IMR-90 (cell line): ENCODE data around the gene CKS1B. TPM values are rescaled to one million over a fixed set of nuclear protein-coding genes. Genes with fewer than 3 reads are reported as not detected.
"Not testable (repeated sequence)": the region's sequence is repeated elsewhere in the genome, so short reads cannot be mapped to it uniquely, and the experiment has no call there.

ENCODE experiments used
- ATAC-seq: fragments of 200-7000 bp; cut with Tn5 transposase; 2 replicates; pipeline ENCODE4 v1.9.1; 2020; ENCODE audit warnings: low read depth, mild to moderate bottlenecking, moderate library complexity
- BruUV-seq: library from RNA; stranded (reverse); fragments of 400-500 nt; replicated peaks from 2 replicates; lab custom pipeline; 2021; lab: Mats Ljungman, UMichigan
- CTCF ChIA-PET: fragments of 300-600 bp; formaldehyde crosslinking; extraction: SDS; loops from one replicate; lab custom pipeline; 2021; ENCODE audit warnings: antibody characterized with exemption; lab: Yijun Ruan, JAX
- POLR2A ChIA-PET: fragments of 300-600 bp; sonication (Branson Sonifier 250); formaldehyde crosslinking; loops from one replicate; lab custom pipeline; 2022; ENCODE audit warnings: antibody characterized with exemption; ENCODE audit not compliant: unreplicated experiment; lab: Charles Lee
- DNase-seq: peaks from one replicate; pipeline ENCODE4 v3.0.0; 2013
- H2AFZ ChIP-seq: replicated peaks from 2 replicates; pipeline ENCODE3; 2013; ENCODE audit warnings: low read length, mild to moderate bottlenecking; ENCODE audit not compliant: poor library complexity
- H2AK5ac ChIP-seq: 2 replicates; pipeline ENCODE4 v1.6.1; 2013; ENCODE audit warnings: low read depth, low read length, inconsistent platforms
- H2AK9ac ChIP-seq: replicated peaks from 2 replicates; pipeline ENCODE3; 2013; ENCODE audit warnings: mild to moderate bottlenecking, low read depth, low read length, moderate library complexity; ENCODE audit not compliant: poor library complexity
- H2BK120ac ChIP-seq: 2 replicates; pipeline ENCODE4 v1.6.1; 2013; ENCODE audit warnings: low read depth, low read length, inconsistent platforms
- H2BK15ac ChIP-seq: 3 replicates; pipeline ENCODE4 v1.6.1; 2013; ENCODE audit warnings: low read depth, low read length, inconsistent platforms
- H2BK20ac ChIP-seq: 2 replicates; pipeline ENCODE4 v1.6.1; 2013; ENCODE audit warnings: low read depth, mild to moderate bottlenecking, inconsistent platforms, low read length, moderate library complexity
- H2BK5ac ChIP-seq: 2 replicates; pipeline ENCODE4 v1.6.1; 2013; ENCODE audit warnings: mild to moderate bottlenecking, low read depth, low read length, inconsistent platforms; ENCODE audit not compliant: poor library complexity, severe bottlenecking
- H3K14ac ChIP-seq: replicated peaks from 2 replicates; pipeline ENCODE4 v1.6.1; 2013; ENCODE audit warnings: low read depth, low read length, inconsistent platforms
- H3K18ac ChIP-seq: 2 replicates; pipeline ENCODE4 v1.6.1; 2013; ENCODE audit warnings: low read depth, low read length, control low read depth
- H3K23ac ChIP-seq: 2 replicates; pipeline ENCODE4 v1.6.1; 2013; ENCODE audit warnings: low read depth, low read length, inconsistent platforms
- H3K27ac ChIP-seq: 2 replicates; pipeline ENCODE4 v1.5.1; 2013; ENCODE audit warnings: mild to moderate bottlenecking, control low read depth, low read length; ENCODE audit not compliant: insufficient read depth
- H3K27me3 ChIP-seq: 2 replicates; pipeline ENCODE4 v1.6.1; 2013; ENCODE audit warnings: low read length; ENCODE audit not compliant: control insufficient read depth, insufficient read depth
- H3K36me3 ChIP-seq: 2 replicates; pipeline ENCODE4 v1.6.1; 2013; ENCODE audit warnings: low read length, mixed read lengths; ENCODE audit not compliant: control insufficient read depth, insufficient read depth
- H3K4ac ChIP-seq: 2 replicates; pipeline ENCODE4 v1.6.1; 2013; ENCODE audit warnings: low read depth, low read length, inconsistent platforms
- H3K4me1 ChIP-seq: 2 replicates; pipeline ENCODE4 v1.6.1; 2013; ENCODE audit warnings: low read length, mixed read lengths; ENCODE audit not compliant: control insufficient read depth, insufficient read depth
- H3K4me2 ChIP-seq: 2 replicates; pipeline ENCODE4 v1.6.1; 2013; ENCODE audit warnings: low read depth, mild to moderate bottlenecking, control low read depth, low read length, moderate library complexity
- H3K4me3 ChIP-seq: 2 replicates; pipeline ENCODE4 v1.5.1; 2013; ENCODE audit warnings: low read depth, mild to moderate bottlenecking, control low read depth, low read length, moderate library complexity; ENCODE audit not compliant: insufficient read depth
- H3K56ac ChIP-seq: 2 replicates; pipeline ENCODE4 v1.6.1; 2013; ENCODE audit warnings: low read length, inconsistent platforms; ENCODE audit not compliant: insufficient read depth; ENCODE audit errors: extremely low read depth
- H3K79me1 ChIP-seq, 2 experiments: 2 replicates each; pipeline ENCODE4 v1.6.1; 2013; ENCODE audit warnings: low read length in 2 of 2, inconsistent platforms in 1 of 2, low read depth in 1 of 2
- H3K9ac ChIP-seq: 2 replicates; pipeline ENCODE4 v1.6.1; 2013; ENCODE audit warnings: low read depth, low read length, control low read depth
- H3K9me1 ChIP-seq: 2 replicates; pipeline ENCODE4 v1.6.1; 2013; ENCODE audit warnings: low read length, inconsistent platforms; ENCODE audit not compliant: insufficient read depth
- H3K9me3 ChIP-seq: 2 replicates; pipeline ENCODE4 v1.6.1; 2013; ENCODE audit warnings: low read length; ENCODE audit not compliant: control insufficient read depth, insufficient read depth
- H4K20me1 ChIP-seq: 2 replicates; pipeline ENCODE4 v1.6.1; 2013; ENCODE audit warnings: low read length, inconsistent platforms; ENCODE audit not compliant: insufficient read depth
- H4K5ac ChIP-seq: 2 replicates; pipeline ENCODE4 v1.6.1; 2013; ENCODE audit warnings: mild to moderate bottlenecking, low read depth, low read length, control low read depth
- H4K8ac ChIP-seq, 2 experiments: 2 replicates each; pipeline ENCODE4 v1.6.1; 2013; ENCODE audit warnings: low read depth in 2 of 2, low read length in 2 of 2, control low read depth in 1 of 2, inconsistent platforms in 1 of 2
- H4K91ac ChIP-seq: 2 replicates; pipeline ENCODE4 v1.6.1; 2013; ENCODE audit warnings: low read depth, low read length, inconsistent platforms; ENCODE audit not compliant: insufficient read depth
- WGBS, 2 experiments: methylation state at CpG; one replicate each; pipeline versions ENCODE4 v1.1.5 to v1.1.7; 2013; ENCODE audit warnings: missing lambda C conversion rate in 2 of 2; ENCODE audit not compliant: insufficient read length in 1 of 2; ENCODE audit errors: extremely low coverage in 2 of 2; 5-methylcytosine and 5-hydroxymethylcytosine counted together
- dilution Hi-C: fragments of 300-500 bp; cut with HindIII; formaldehyde crosslinking; loops from one replicate; pipeline ENCODE4 v1.14.3; 2018; ENCODE audit warnings: low sequenced_read_pairs; ENCODE audit not compliant: unreplicated experiment
- in situ Hi-C: fragments of 300-500 bp; cut with MboI; formaldehyde crosslinking; loops from 3 replicates; pipeline ENCODE4 v1.14.3; 2019; ENCODE audit warnings: low sequenced_read_pairs, inconsistent platforms, mixed read lengths
- intact Hi-C: fragments of 100-400 bp; cut with micrococcal nuclease; formaldehyde crosslinking; loops from 2 replicates; pipeline ENCODE4 v1.10.0; 2022
- polyA plus RNA-seq, 3 experiments: library from polyadenylated mRNA; depleted of rRNA; stranded (reverse); fragments of >200 nt; gene quantifications; 2 replicates each; pipeline ENCODE4 v1.2.3, GENCODE V29; 2012; ENCODE audit warnings: low replicate concordance in 1 of 3
- total RNA-seq: library from RNA; depleted of rRNA; stranded (reverse); fragments of >200 nt; gene quantifications from 2 replicates; pipeline ENCODE4 v1.2.3, GENCODE V29; 2012
- TF ChIP-seq, protein P1 (sequence below): fragments of 150-350 bp; IDR thresholded peaks from 2 replicates; pipeline ENCODE4 v1.6.1; 2016; ENCODE audit warnings: low read depth, mild to moderate bottlenecking, low read length, moderate library complexity, borderline replicate concordance

Gene CKS1B
- total and polyA plus RNA-seq, 2 of the 4 experiments (the other 2 are of a cell fraction) = 140 to 195 TPM

DNA sequence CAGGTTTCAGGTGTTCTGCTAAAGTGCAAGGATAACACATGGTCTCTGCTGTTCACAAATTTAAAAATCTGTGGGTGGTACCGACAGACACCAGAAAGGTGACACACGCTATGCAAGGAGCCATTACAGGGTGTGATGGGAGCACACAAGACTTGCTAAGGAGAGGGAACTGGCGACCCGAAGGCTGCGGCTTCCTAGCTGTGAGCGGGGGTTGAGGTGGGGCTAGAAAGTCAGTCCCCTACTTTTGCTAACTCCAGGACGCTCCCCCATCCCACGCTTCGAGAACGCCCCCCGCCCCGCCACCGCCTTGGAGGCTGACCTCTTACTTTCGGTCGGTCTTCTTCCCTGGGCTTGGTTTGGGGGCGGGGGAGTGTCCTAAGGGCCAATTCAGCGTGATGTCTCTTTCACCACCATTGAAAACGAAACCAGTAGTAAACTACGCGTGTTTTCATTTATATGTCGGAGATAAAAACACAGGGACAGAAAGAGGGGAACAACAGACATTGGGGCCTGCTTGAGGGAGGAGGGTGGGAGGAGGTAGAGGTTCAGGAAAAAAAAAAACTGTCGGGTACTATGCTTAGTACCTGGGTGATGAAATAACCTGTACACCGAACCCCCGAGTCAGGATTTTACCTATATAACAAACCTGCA lies 1.1 kb downstream of the CKS1B start (continued):
- TF ChIP-seq, protein P1, sequence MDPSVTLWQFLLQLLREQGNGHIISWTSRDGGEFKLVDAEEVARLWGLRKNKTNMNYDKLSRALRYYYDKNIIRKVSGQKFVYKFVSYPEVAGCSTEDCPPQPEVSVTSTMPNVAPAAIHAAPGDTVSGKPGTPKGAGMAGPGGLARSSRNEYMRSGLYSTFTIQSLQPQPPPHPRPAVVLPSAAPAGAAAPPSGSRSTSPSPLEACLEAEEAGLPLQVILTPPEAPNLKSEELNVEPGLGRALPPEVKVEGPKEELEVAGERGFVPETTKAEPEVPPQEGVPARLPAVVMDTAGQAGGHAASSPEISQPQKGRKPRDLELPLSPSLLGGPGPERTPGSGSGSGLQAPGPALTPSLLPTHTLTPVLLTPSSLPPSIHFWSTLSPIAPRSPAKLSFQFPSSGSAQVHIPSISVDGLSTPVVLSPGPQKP = no peak

DNA sequence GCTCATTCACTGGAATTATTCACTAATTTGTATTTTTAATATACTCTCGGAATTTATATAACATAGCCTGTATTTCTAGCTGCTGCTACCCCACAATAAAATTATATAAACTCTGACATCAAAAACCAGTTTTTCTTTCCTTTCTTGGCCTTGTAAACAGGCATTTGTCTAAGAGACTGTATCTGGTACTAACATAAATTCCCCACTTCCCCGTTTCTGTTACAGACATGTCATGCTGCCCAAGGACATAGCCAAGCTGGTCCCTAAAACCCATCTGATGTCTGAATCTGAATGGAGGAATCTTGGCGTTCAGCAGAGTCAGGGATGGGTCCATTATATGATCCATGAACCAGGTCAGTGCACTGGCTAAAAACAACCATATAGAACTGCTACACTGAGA lies 3.3 kb downstream of the CKS1B start:
- DNase-seq, H2BK120ac ChIP-seq, dilution Hi-C loops, H3K9ac ChIP-seq, H3K9me3 ChIP-seq, BruUV-seq, H2BK15ac ChIP-seq, H4K91ac ChIP-seq, H3K4me1 ChIP-seq, H3K9me1 ChIP-seq, H2BK5ac ChIP-seq, H2AFZ ChIP-seq, H3K56ac ChIP-seq, H4K5ac ChIP-seq, H2AK5ac ChIP-seq, H3K4me2 ChIP-seq, H3K27ac ChIP-seq, H2BK20ac ChIP-seq, H2AK9ac ChIP-seq, in situ Hi-C loops, H3K4ac ChIP-seq, H4K20me1 ChIP-seq, H3K4me3 ChIP-seq, H3K18ac ChIP-seq, H3K36me3 ChIP-seq, POLR2A ChIA-PET, ATAC-seq, H3K27me3 ChIP-seq, H3K14ac ChIP-seq: not testable (repeated sequence)
- intact Hi-C loops = loop anchor here (10.0 kb wide), 1 partner anchor 197 kb away; the partner anchor contains the start of genes KRTCAP2 and TRIM46
- no CpG with 5 or more reads among the region's 3 CpGs for WGBS, 2 experiments
- CTCF ChIA-PET = interaction anchor here (0.9 kb wide), 1 partner anchor 34 kb away, joined by 3 read pairs; no protein-coding TSS in a partner anchor
- H3K79me1 ChIP-seq = peaks cover 0 to 31% of the 10 kb centered on the region in 2 experiments; a peak in 2 of 4 replicates
- H4K8ac ChIP-seq = peak overlapping the region in 1 of 2 experiments; percentile 32; a peak in 2 of 4 replicates
- H3K23ac ChIP-seq = 0 out of 2 replicates have a peak overlapping the region, but pooled peaks have one; percentile 3
